ENCODE measurements around the gene TTLL10. TPM values are rescaled to one million over a fixed set of nuclear protein-coding genes. Genes with fewer than 3 reads are reported as not detected.

TTLL10 gene
- total RNA-seq (2014; rRNA removed; shearing (Covaris generic)) (0.45 TPM in 1 of 2 replicates, not detected in the other), polyA plus RNA-seq (2016; fragmentation: Nextera tagmentation; extraction: Ambion mirVana) (not detected in 2 replicates)
- long read RNA-seq: 0 reads

- ATAC-seq: peak; percentile 73
- H3K27ac Mint-ChIP-seq: no peak within 1 kb of the TSS
Measured at GRCh38 chr1:1173793-1174415, at the start of gene TTLL10. Gene TTLL10 (plus strand): TSS chr1:1173880. CDS start chr1:1179216, 5,336 bp downstream.

GRCh38 chr1:1124508-1124785 is 49.2 kb upstream of the TTLL10 start:
- H3K4me3 Mint-ChIP-seq: no peak overlapping the region
- Histone ChIP-seq H3F3A (replicated peaks; ENCODE audit: low read depth) (no peaks in the 10 kb centered on the region; the same call in 1 of the 2 replicates), H3K79me2 (replicated peaks; ENCODE audit: insufficient read depth) (no peaks in the 10 kb centered on the region), H3K9me2 (ENCODE audit: insufficient read depth) (no peaks in the 10 kb centered on the region), H4K20me1 (replicated peaks; ENCODE audit: insufficient read depth) (no peaks in the 10 kb centered on the region), H3K4me1 (ENCODE audit: insufficient read depth) (no peaks in the 10 kb centered on the region), H3K4me2 (no peak overlapping the region), H3K4me3 (no peak overlapping the region), H3K27ac (ENCODE audit: low read depth) (no peak overlapping the region), H3K36me3 (ENCODE audit: insufficient read depth) (no peaks in the 10 kb centered on the region), H2AFZ (no peak overlapping the region), H3K27me3 (ENCODE audit: insufficient read depth) (no peaks in the 10 kb centered on the region)
- TF ChIP-seq EZH2phosphoT487 (IDR thresholded peaks at IDR 0.05; ENCODE audit: unreplicated experiment) (no peak), POLR2AphosphoS5 (IDR thresholded peaks at IDR 0.05; ENCODE audit: low read depth) (no peak), CREB1 (CRISPR knock-in tag; IDR thresholded peaks at IDR 0.05; ENCODE audit: low read depth) (no peak)
- no peak for ATAC-seq
- peaks cover 7% of the 10 kb centered on the region for H3K27me3 Mint-ChIP-seq (ENCODE audit: insufficient read depth, low read depth, poor library complexity)
- peaks cover 8% of the 10 kb centered on the region; the same call in 2 of the 3 replicates for H3K9me3 Mint-ChIP-seq
- DNase-seq (ENCODE audit: low spot score): no peak
- no peak overlapping the region for H3K27ac Mint-ChIP-seq
- H3K4me1 Mint-ChIP-seq: peaks cover 2% of the 10 kb centered on the region; the same call in 1 of the 3 replicates
- H3K36me3 Mint-ChIP-seq (ENCODE audit: low read depth): no peaks in the 10 kb centered on the region

More at GRCh38 chr1:1173793-1174415, at the start of gene TTLL10:
- Histone ChIP-seq H3K4me1 (ENCODE audit: insufficient read depth) (peaks cover 13% of the 10 kb centered on the region; the same call in 1 of the 2 replicates), H3F3A (replicated peaks; ENCODE audit: low read depth) (no peaks in the 10 kb centered on the region), H3K27me3 (ENCODE audit: insufficient read depth) (no peaks in the 10 kb centered on the region), H2AFZ (no peak within 1 kb of the TSS; the same call in 1 of the 2 replicates), H3K4me3 (no peak within 1 kb of the TSS), H4K20me1 (replicated peaks; ENCODE audit: insufficient read depth) (no peaks in the 10 kb centered on the region), H3K27ac (ENCODE audit: low read depth) (no peak within 1 kb of the TSS), H3K9me2 (ENCODE audit: insufficient read depth) (no peaks in the 10 kb centered on the region), H3K36me3 (ENCODE audit: insufficient read depth) (no peaks in the 10 kb centered on the region), H3K4me2 (peak within 1 kb of the TSS; percentile 55), H3K79me2 (replicated peaks; ENCODE audit: insufficient read depth) (no peaks in the 10 kb centered on the region)
- Mint-ChIP-seq H3K4me1 (peaks cover 28% of the 10 kb centered on the region), H3K27me3 (ENCODE audit: insufficient read depth, low read depth, poor library complexity) (peaks cover 12% of the 10 kb centered on the region), H3K36me3 (ENCODE audit: low read depth) (no peaks in the 10 kb centered on the region), H3K4me3 (0 out of 3 replicates have a peak within 1 kb of the TSS, but pooled peaks have one; percentile 11), H3K9me3 (no peaks in the 10 kb centered on the region; the same call in 2 of the 3 replicates)
- TF ChIP-seq CTCF (conservative IDR thresholded peaks at IDR 0.05; ENCODE audit: low read depth in 2 of 2) (peak in 1 of 2 experiments; percentile 35; a peak in 2 of 4 replicates), CREB1 (CRISPR knock-in tag; IDR thresholded peaks at IDR 0.05; ENCODE audit: low read depth) (no peak)
- DNase-seq (ENCODE audit: low spot score): peak; percentile 83

GRCh38 chr1:1124786-1125642 is 48.7 kb upstream of the TTLL10 start:
- DNase-seq (ENCODE audit: low spot score): no peak
- H3K36me3 Mint-ChIP-seq (ENCODE audit: low read depth): no peaks in the 10 kb centered on the region

More at GRCh38 chr1:1124786-1125642, 48.7 kb upstream of the TTLL10 start:
- no peaks in the 10 kb centered on the region; the same call in 1 of the 2 replicates for H3F3A ChIP-seq (replicated peaks; ENCODE audit: low read depth)
- no peak overlapping the region for H3K27ac ChIP-seq (ENCODE audit: low read depth)
- H3K27ac Mint-ChIP-seq: no peak overlapping the region
- H3K4me3 ChIP-seq: no peak overlapping the region
- no peak overlapping the region for H3K4me3 Mint-ChIP-seq
- no peak for ATAC-seq
- H3K79me2 ChIP-seq (replicated peaks; ENCODE audit: insufficient read depth): no peaks in the 10 kb centered on the region
- H3K4me1 Mint-ChIP-seq: peaks cover 2% of the 10 kb centered on the region; the same call in 1 of the 3 replicates
- no peak overlapping the region for H3K4me2 ChIP-seq
- H3K27me3 Mint-ChIP-seq (ENCODE audit: insufficient read depth, low read depth, poor library complexity): peaks cover 8% of the 10 kb centered on the region
- no peaks in the 10 kb centered on the region for H3K9me2 ChIP-seq (ENCODE audit: insufficient read depth)
- no peak overlapping the region for H2AFZ ChIP-seq
- no peaks in the 10 kb centered on the region for H3K4me1 ChIP-seq (ENCODE audit: insufficient read depth)
- TF ChIP-seq POLR2AphosphoS5 (IDR thresholded peaks at IDR 0.05; ENCODE audit: low read depth): no peak
- no peak for TF ChIP-seq REST (IDR thresholded peaks at IDR 0.05; ENCODE audit: unreplicated experiment)
- no peaks in the 10 kb centered on the region for H3K27me3 ChIP-seq (ENCODE audit: insufficient read depth)
- H4K20me1 ChIP-seq (replicated peaks; ENCODE audit: insufficient read depth): no peaks in the 10 kb centered on the region
- H3K36me3 ChIP-seq (ENCODE audit: insufficient read depth): no peaks in the 10 kb centered on the region
- peaks cover 8% of the 10 kb centered on the region; the same call in 2 of the 3 replicates for H3K9me3 Mint-ChIP-seq

All from GM23338 (cell line).